GM18873 (cell line): ENCODE measurements around the gene CDH20.

Experiments
- ATAC-seq: cut with Tn5 transposase; IDR thresholded peaks from one replicate; pipeline ENCODE4 v1.9.1; 2021; ENCODE audit warnings: mild to moderate bottlenecking, moderate library complexity, moderate number of reproducible peaks; ENCODE audit not compliant: unreplicated experiment, low FRiP score

The CDH20 gene

DNA sequence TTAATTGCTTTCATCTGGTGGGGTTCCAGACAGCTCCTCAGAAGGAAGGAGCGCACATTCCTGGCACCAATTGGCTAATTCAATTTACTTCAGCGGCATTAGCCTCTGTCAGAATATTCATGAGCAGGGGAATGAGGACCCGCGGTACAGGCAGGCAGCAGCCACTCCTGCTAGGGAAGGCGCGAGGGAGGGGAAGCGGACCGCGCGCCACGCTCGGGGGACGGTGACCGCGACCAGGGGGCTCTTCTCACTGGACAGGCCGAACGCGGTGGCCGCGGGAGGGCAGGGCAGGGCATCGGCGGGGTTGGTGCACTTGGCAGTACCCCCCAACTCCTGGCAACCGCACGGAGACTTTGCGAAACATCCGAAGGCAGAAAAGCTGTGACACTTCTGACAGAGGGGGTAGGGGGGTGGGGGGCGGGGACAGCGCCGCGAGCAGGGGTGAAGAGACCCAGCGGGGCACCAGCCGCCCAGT, at the start of gene CDH20:
CDH20 (plus strand) TSS at position 160 of the 475 bp plus-strand sequence.
- ATAC-seq, result no peak

DNA sequence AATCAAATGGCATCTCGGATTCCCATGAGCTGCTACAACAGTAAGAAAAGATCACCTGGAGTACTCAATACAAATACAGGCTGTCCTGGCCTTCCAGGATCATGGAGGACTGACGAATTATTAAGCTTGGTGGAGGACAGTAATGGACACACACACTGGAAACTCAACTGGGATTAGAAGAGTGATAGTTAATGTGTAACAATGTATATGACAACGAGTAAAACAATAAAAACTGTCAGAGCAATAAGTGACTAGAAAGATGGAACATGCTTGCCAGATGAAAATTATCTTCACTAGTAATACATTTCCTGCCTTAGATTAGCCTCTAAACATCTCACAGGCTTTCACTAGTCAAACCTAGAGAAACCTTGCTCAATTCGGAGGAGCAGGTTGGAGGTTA, 49.2 kb upstream of the CDH20 start:
- no peak for ATAC-seq

DNA sequence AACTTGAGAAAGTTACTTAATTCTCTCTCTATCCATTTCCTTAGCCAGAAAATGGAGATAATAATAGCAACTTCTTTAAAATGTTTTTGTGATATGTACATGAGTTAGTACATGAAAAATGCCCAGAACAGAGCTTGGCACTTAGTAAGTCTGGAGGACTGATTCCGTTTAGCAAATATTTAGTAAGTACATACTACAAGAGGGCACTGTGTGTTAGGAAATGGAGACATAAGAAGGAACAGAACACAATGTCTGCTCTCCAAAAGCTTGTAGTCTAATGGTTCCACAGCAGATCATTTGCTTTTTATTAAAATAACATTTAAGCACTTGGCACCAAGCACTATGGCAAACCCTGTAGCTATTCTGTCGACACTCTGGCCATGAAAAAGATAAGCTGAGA, 47.5 kb upstream of the CDH20 start:
- ATAC-seq, result no peak

DNA sequence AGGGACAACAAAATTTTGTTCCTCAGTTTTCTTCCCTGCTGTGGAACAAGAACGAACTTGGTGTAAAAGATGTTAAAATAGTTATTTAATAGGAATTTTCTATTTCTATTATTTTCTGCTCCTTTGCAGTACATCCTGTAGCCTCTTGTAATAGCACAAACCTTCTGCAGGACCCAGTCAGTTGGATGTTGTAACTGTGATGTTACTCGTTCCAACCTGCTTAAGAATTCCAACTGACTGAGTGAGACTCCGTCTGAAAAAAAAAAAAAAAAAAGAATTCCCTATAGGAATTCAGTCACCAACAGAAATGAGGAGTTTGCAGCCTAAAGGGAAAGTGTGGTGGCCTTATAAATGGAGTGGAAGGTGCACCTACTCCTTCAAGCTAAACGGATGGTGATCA, 46.4 kb upstream of the CDH20 start:
- no peak for ATAC-seq

DNA sequence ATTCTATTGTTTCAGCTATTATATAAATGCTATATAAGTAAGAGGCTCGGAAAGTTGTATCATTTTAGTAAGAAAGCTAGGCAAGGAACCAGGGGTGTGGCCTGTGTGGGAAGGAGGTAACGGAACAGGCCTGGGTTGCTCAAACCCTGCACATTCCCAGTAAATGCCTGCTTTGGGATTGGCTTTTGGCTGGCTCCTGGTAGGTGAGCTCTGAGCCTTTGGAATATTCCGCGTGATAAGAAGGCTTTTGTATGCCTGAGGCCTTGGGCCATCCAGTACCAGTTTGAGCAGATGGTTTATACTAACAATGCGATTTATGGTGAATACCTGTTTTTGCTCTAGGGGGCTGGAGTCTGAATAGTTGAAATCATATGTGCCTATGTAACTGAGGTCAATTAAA, 42.6 kb upstream of the CDH20 start:
- no peak for ATAC-seq

DNA sequence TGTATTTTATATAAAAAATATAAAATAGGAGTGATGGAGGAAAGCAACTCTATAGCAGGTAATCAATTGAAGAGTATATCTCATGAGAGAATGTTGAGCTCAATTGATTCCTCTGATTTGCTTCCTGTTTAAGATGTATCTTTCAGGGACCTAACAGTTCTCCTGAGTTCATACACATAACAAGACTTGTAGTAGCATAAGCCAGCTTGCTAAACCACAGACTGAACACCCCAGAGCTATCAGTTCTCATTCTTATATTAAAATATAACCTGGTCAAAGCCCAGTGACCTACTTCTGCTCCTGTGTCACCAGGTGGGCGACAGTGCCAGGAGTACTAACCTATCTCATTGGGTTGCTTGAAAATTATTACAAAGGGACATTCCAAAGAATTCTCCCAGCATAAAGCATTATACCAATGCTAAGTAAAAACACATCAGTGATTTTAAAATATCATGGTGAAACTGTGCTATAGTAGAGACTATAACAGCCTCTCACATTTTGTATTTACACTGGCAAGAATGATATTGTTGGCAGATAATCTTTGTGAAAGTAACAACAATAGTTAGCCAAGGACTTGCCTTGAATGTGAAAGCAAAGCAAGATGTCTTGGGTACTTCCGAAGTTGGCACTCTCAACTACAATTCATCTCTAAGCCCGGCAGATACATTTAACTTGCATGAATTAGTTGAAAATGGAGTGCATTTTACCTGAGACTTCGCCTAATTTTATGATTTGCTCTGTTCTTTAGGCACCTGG, 40.8 kb upstream of the CDH20 start:
- ATAC-seq, result no peak

DNA sequence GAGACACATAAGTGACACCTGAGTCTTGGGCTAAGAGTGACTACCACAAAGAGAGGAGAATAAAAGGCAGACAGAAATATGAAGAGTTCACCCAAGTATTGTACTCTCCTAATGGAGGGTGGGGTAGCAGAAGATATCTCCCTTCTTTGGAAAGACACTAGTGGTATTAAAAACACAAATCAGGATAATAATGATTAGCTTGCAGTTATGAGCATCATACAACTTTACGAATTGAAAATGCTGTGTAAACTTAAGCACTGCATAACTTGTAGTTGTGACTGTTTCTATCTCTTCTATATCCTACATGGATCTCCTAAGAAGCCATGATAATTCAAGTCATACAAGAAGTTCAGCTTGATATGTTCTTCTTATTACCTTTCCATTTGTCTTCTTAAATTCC, 38.1 kb upstream of the CDH20 start:
- ATAC-seq, result no peak

DNA sequence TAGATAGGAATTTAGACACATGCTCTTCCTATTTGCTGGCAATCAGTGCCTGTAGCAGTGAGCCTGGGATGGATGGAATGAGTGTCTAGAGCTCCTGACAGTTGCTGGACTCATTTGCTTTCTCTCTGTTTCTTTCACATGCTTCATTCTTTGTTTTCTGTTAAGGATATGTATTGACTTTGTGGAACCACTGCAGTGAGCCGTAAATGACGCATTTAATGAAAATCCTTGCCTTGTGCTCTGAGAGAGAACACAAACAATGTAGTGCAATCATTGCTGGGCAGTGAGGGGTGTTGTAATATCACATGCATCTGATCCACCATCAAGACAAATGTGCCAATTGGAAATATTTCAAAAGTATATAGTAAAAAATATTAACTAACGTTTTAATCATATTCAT, 25.2 kb upstream of the CDH20 start:
- no peak for ATAC-seq

DNA sequence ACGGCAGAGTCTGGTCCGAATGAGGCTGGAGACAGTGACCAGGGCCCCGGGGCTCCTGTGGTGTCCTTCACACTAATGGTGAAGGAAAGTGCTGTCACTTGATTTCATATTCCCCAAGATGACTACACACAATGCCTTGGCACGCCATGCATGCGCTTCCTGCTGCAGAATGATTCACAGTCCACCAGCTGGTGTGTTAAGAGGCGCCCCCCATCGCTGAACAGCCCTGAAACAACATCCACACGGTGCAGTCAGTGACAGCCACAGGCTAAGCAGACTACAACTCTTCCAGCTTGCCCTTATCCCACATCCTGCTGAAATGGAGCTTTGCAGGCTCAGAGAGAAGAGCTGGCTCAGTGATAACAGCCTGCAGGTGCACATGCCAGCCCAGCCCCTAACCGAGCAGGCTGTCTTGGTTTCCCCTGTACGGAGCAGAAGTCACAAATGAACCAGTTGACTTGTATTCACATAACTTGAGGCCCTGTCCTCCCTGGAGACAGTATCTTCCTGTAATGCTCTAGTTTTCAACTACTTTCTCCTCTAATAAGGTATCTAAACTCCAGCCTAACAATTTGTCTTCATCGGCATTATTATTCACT, 24.3 kb upstream of the CDH20 start:
- ATAC-seq, result no peak

DNA sequence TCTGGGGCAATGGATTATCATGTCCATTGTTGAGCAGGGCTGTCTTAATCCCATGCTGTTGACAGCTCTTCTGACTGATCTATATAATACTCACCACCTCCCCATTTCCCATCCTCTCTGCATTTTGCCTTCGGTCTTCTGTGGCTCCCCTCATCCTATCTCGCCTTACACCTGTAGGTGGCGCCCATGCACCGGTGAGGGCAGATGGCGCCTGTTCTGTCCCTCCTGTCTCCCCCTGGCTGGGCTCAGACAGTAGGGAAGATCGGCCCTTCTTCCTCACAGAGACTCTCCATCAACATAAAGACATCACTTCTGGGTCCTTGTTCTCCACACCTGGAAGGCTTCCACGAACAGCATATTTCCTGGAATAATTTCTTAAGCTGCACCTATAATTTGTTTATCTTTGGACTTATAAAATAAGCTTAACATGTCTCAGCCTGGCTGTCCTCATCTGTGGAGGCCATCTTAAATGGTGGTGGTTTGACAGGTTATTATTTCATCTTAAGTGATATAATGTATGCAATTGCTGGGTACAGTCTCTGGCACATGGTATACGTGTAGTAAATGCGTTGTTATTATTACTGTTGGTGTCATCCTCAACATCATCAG, 10.9 kb upstream of the CDH20 start:
- ATAC-seq, result no peak

DNA sequence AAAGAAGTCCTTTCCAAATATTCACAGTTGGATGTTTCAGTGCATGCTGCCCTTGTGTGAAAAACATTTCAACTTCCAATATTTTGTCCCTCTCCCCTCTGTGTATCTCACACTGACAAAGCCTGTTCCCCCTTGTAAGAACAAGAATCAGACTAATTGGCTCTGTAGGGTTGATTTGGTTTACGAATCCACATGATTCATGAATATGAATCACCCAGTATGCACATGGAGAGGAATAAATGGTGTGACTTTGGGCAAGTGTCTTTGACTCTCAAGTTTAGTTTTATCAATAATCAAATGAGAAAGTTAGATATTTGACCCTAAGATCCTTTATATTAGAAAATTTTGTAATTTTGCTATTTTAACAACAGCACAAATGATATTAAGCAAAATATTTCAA, 9.3 kb upstream of the CDH20 start:
- no peak for ATAC-seq

DNA sequence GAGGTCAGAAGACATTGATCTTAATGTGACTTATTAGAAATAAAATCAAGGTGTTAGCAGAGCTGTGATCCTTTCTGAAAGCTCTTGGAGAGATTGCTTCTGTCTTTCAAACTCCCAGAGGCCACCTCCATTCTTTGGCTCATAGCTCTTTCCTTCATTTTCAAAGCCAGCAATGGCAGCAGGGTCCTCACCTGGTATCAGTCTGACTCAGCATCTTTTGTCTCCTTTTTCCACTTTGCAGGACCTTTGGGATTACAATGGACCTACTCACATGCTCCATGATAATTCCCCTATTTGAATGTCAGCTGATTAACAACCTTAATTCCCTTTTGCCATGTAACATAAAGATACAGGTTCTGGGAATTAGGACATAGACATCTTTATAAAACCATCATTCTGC, 6.8 kb upstream of the CDH20 start:
- no peak for ATAC-seq

DNA sequence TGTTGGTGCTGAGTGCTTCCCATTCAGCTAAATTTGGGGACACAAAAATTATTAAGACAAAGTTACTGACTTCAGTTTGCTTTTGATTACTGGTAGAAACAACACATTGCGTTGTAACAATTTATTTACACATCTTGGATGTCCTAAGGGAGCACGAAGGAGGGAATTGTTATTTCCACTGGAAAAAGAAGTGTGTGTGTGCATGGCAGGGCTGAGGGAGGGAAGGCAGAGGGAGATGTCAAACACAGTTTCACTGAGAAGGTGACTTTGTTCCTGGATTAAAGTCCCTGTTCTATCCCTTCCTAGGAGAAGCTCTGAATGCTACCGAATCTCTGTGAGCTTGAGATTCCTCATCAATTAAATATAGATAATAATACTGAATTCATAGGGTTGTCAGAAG, 3.8 kb upstream of the CDH20 start:
- ATAC-seq, result no peak

DNA sequence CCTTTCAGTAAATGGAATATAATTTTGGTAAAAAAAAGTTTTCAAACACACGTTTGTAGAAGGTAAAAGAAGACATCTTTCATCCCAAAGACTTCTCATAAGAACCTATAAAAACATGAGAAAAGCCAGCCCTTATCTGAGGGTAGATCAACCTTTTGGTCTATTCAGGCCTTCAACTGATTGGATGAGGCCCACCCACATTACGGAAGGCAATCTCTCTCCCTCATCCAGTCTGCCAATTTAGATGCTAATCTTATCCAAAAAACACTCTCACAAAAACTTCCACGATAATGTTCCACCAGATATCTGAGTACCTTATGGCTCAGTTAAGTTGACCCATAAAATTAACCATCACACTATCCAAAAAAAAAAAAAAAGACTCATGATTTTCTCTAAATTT, 2.2 kb upstream of the CDH20 start:
- ATAC-seq, result no peak

DNA sequence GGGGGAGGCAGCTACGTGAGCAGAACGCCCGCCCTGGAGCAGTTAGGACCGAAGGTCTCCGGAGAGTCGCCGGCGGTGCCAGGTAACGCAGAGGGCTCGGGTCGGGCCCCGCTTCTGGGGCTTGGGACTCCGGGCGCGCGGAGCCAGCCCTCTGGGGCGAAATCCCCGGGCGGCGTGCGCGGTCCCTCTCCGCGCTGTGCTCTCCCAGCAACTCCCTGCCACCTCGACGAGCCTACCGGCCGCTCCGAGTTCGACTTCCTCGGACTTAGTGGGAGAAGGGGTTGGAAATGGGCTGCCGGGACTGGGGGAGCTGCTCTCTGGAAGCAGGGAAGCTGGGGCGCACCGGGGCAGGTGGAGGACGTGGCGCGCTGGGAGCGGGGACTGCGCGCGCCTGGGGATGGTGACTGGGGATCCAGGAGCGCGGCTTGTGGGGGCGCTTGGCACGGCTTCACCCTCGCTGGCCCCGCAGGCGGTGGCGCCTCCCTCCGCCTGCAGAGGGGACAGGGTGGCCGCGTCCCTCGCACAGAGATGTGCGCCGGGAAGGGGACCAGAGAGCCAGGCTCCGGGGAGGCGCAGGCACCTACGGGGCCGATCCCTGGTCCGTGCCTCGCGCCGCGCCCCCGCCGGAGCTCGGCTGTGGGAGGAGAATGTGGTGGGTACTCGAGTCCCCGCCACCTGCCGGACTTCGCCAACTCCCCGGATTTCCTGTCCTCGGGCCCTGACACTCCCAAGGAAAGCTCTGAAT, 688 bp downstream of the CDH20 start:
- no peak for ATAC-seq

DNA sequence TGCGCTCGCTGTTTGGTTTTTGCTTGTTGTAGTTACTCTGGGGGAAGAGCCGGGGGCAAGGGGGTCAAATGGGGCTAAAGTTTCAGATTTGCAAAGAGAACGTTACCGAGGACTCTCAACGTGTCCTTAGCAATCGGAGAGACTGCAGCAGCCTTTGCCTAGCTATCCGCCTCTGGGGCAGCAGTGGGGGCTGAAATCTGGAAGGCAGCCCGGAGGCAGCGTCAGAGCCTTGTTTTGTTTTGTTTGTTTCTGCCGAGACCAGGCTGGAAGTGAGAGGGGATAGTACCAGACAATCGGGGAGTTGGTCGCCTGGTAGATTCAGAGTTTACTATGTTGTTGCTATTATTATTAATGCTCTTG, 1.2 kb downstream of the CDH20 start:
- no peak for ATAC-seq

DNA sequence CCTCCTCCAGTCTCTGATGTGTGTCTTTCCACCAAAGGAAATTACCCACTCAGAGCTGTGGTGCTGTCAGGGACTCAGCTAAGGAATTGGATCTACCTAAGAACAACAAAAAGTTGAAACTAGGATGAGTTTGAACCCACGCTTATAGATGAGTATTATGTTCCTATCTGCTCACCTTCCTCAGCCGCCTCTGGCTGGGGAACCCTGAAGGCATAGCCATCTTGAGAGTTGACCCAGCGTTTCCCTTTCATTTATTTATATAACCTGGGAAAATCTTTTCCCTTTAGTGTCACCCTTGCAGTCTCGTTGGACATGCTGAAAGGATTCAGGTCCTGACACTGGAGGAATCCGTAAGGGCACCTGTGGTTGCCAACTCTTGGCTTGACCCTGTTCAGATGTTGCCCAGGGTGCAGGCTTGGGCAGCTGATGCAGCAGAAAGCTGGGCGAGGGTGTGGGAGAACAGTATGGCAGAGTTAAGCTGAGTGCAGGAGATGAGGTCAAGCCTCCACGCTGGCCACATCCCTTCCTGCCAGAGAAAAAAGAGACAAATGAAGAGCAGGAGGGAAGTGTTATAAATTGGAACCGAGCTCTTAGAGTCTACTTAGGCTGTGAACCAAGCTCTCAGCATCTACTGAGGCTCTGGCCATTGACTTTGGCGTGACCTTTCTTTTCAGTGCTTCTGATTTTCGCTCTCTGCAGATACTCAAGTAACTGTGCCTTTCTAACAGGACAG, 1.9 kb downstream of the CDH20 start:
- ATAC-seq, result no peak

DNA sequence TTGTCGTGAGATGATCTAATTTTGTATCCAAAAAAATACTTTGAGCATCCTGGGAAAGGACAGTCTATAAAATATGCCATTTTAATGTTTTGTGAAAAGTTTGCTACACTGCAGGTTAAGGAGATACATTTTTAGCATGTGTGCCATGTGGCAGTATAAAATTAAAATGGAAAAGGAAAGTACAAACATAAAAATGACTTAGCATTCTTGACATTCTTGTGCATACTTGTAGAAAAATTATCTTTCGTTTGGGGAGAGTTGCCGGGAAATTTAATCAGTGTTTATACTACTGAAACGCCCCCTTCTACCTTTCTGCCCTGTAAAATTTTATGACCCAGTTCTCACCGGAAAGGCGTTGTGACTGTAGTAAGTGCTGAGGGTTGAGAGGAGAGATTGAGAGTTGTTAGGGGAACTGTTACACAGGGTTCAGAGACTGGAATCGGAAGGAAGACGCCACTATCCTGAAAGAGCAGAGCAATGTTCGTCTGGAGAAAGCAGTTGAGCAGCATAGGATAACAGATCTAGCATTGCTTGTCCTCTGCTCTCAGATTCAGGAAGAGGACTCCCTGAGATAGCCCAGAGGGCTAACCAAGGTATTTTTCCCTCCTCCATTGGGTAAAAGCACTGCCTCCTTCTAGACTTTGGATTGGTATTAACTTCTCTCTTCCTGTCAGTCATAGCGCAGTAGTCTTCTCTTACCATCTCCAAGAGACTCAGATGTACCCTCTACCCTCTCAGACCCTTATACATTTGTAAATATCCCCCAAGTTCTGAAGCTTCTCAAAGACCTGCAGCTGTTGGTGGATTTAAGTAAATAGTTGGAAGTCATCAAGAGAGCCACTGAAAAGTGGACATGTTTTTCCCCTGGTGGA, 2.7 kb downstream of the CDH20 start:
- ATAC-seq, result no peak

DNA sequence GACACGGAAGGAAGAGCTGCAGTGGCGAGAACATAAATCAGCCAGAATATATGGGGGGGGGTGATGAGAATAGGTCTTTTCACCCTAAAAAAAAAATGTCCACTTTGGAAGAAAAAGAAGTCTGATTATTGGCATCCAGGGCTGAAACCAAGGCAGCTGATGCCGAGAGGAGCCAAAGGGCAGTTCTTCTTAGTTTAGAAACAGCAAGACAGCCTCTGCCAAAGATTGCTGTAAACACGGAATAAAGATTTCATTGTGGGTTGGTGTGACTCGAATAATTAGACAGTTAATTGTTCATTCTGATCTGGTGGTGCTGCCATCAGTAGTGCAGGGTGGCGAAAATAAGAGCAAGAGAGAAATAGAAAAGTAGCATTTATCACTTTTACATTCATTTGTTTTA, 3.5 kb downstream of the CDH20 start:
- no peak for ATAC-seq

DNA sequence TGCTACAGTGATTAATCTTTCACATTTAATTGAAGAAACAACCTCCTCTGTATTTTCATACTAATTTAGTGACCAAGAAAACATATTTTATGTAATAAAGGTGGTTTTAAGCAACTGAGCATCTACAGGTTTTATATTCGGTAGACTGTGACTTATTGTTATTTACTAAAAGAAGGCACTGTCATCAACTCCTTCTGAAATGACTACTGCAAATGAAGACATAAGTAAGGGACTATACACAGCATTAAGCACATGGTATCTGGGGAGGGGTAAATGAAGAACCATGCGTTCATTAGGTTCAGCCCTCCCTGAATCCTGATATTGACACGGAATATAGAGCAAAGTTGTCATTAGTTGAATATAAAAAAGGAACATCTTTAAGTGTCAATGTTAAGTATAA, 4.3 kb downstream of the CDH20 start:
- no peak for ATAC-seq
